Natural killer cell (primary cell): Measurements from ENCODE around the gene LAPTM5. TPM values are rescaled to one million over a fixed set of nuclear protein-coding genes. Genes with fewer than 3 reads are reported as not detected.
A peak's percentile ranks its signal among the peaks of the same experiment; 100 is the strongest.

Experiments used
- ATAC-seq, 3 donors: fragments of 150-1000 bp in 2 of 3; fragments of 200-7000 bp in 1 of 3; cut with Tn5 transposase; 1 replicate in 1 of 3; 2 replicates in 2 of 3; pipeline ENCODE4 v1.10.0; 2021; ENCODE audit warnings: mild to moderate bottlenecking in 2 of 3, moderate library complexity in 2 of 3
- DNase-seq, 2 donors: peaks; one replicate each; pipeline versions ENCODE4 v3.0.0 to v3.0.0-alpha.2; 2013 to 2021; ENCODE audit warnings: mixed read lengths in 1 of 2
- H3K27ac ChIP-seq: one replicate; pipeline ENCODE4 v1.5.1; 2013; ENCODE audit warnings: mild to moderate bottlenecking, low read length
- H3K27me3 ChIP-seq: one replicate; pipeline ENCODE4 v1.6.1; 2013; ENCODE audit warnings: low read length; ENCODE audit not compliant: control insufficient read depth, insufficient read depth
- H3K36me3 ChIP-seq: one replicate; pipeline ENCODE4 v1.6.1; 2013; ENCODE audit warnings: low read length; ENCODE audit not compliant: control insufficient read depth, insufficient read depth
- H3K4me1 ChIP-seq: one replicate; pipeline ENCODE4 v1.6.1; 2013; ENCODE audit warnings: low read length; ENCODE audit not compliant: control insufficient read depth, insufficient read depth
- H3K4me3 ChIP-seq: one replicate; pipeline ENCODE4 v1.5.1; 2013; ENCODE audit warnings: low read length
- H3K9me3 ChIP-seq: one replicate; pipeline ENCODE4 v1.6.1; 2013; ENCODE audit warnings: low read length; ENCODE audit not compliant: control insufficient read depth, insufficient read depth
- H3K27ac Mint-ChIP-seq, 2 donors: one replicate each; pipeline ENCODE4 v1.8.0; 2022; ENCODE audit warnings: mild to moderate bottlenecking in 2 of 2, mixed read lengths in 2 of 2, moderate library complexity in 1 of 2
- H3K27me3 Mint-ChIP-seq, 2 donors: one replicate each; pipeline ENCODE4 v1.8.0; 2022; ENCODE audit warnings: low read depth in 2 of 2, mixed read lengths in 2 of 2
- H3K36me3 Mint-ChIP-seq: one replicate; pipeline ENCODE4 v1.8.0; 2022; ENCODE audit warnings: mixed read lengths
- H3K4me1 Mint-ChIP-seq, 2 donors: one replicate each; pipeline ENCODE4 v1.8.0; 2022; ENCODE audit warnings: mixed read lengths in 2 of 2
- H3K4me3 Mint-ChIP-seq: one replicate; pipeline ENCODE4 v1.8.0; 2022; ENCODE audit warnings: mild to moderate bottlenecking, moderate library complexity, mixed read lengths
- H3K9me3 Mint-ChIP-seq, 2 donors: one replicate each; pipeline ENCODE4 v1.8.0; 2022; ENCODE audit warnings: mixed read lengths in 2 of 2
- CTCF ChIP-seq: fragments of 200-600 bp; IDR thresholded peaks from one replicate; pipeline ENCODE4 v1.8.0; 2022; ENCODE audit warnings: antibody characterized with exemption
- WGBS: methylation state at CpG from one replicate; pipeline ENCODE4 v1.1.7; 2013; ENCODE audit warnings: missing lambda C conversion rate; ENCODE audit not compliant: insufficient coverage; 5-methylcytosine and 5-hydroxymethylcytosine counted together
- intact Hi-C: fragments of 100-400 bp; cut with micrococcal nuclease; formaldehyde crosslinking; loops from one replicate; pipeline ENCODE4 v1.14.2; 2022
- total RNA-seq, 4 donors: library from RNA; stranded (reverse); fragments of 120-200 nt in 1 of 4; gene quantifications; one replicate each; pipeline versions ENCODE4 v1.2.3 to v1.2.4, GENCODE V29; 2013 to 2022

Gene LAPTM5
- total RNA-seq, 3 donors from 2014 or later (not counting 1 experiment from before 2014, with no cell fraction given), result 520 to 674 (median 533) TPM

DNA sequence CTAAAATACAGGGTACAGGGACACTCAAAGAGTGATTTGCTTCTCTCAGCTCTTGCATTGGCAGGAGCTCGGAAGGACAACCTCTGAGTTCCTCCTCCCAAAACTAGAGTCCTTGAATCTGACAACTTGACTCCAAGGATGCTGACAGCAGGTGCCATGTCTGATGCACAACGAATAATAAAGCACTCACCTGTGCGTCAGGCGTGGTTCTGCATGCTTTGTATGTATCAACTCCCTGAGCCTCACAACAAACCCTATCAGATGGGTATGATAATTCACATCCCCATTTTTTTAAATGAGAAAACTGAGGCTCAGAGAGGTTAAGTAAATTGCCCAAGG lies 1.4 kb downstream of the LAPTM5 start:
- Histone ChIP-seq H3K36me3 (peaks cover 10% of the 10 kb centered on the region), H3K4me1 (peaks cover 90% of the 10 kb centered on the region), H3K9me3 (no peaks in the 10 kb centered on the region), H3K27me3 (no peaks in the 10 kb centered on the region), H3K27ac (peak overlapping the region; percentile 95), H3K4me3 (peak overlapping the region; percentile 87)
- no peaks in the 10 kb centered on the region for H3K9me3 Mint-ChIP-seq
- no peak for TF ChIP-seq CTCF
- H3K27me3 Mint-ChIP-seq, result no peaks in the 10 kb centered on the region
- H3K4me3 Mint-ChIP-seq, result peak overlapping the region; percentile 99
- no peaks in the 10 kb centered on the region for H3K36me3 Mint-ChIP-seq
- H3K27ac Mint-ChIP-seq, result peak overlapping the region; percentile 99 to 100
- H3K4me1 Mint-ChIP-seq, result peaks cover 87 to 93% of the 10 kb centered on the region in 2 donors
- ATAC-seq, result no peak
- no peak for DNase-seq
- intact Hi-C loops, result loop anchor here (1.0 to 10.0 kb wide), 3 partner anchors 12 to 549 kb away; no protein-coding TSS in a partner anchor
- WGBS, result 15% methylated on average over 4 of the region's 4 CpGs

- intact Hi-C loops, result loop anchor here (1.0 to 10.0 kb wide), 3 partner anchors 11 to 549 kb away; no protein-coding TSS in a partner anchor
Measured at GRCh38 chr1:30755746-30756145, 1.8 kb downstream of the LAPTM5 start.

GRCh38 chr1:30755334-30755733 lies 2.2 kb downstream of the LAPTM5 start:
- Mint-ChIP-seq H3K4me3 (peak overlapping the region; percentile 99), H3K4me1 (peaks cover 94 to 95% of the 10 kb centered on the region in 2 donors), H3K36me3 (no peaks in the 10 kb centered on the region), H3K27me3 (no peaks in the 10 kb centered on the region), H3K27ac (peak overlapping the region; percentile 99 to 100), H3K9me3 (no peaks in the 10 kb centered on the region)
- no peak for ATAC-seq
- no peak for TF ChIP-seq CTCF
- H3K4me3 ChIP-seq, result peak overlapping the region; percentile 87
- intact Hi-C loops, result loop anchor here (10.0 kb wide), 1 partner anchor 549 kb away; no protein-coding TSS in a partner anchor
- H3K36me3 ChIP-seq, result peaks cover 10% of the 10 kb centered on the region
- H3K4me1 ChIP-seq, result peaks cover 91% of the 10 kb centered on the region
- 49% methylated on average over 6 of the region's 6 CpGs for WGBS
- no peak for DNase-seq
- H3K9me3 ChIP-seq, result no peaks in the 10 kb centered on the region
- H3K27me3 ChIP-seq, result no peaks in the 10 kb centered on the region
- peak overlapping the region; percentile 95 for H3K27ac ChIP-seq

More at GRCh38 chr1:30755746-30756145, 1.8 kb downstream of the LAPTM5 start:
- H3K27ac Mint-ChIP-seq, result peak overlapping the region; percentile 99 to 100
- Histone ChIP-seq H3K36me3 (peaks cover 10% of the 10 kb centered on the region), H3K4me1 (peaks cover 91% of the 10 kb centered on the region), H3K4me3 (peak overlapping the region; percentile 87), H3K27me3 (no peaks in the 10 kb centered on the region), H3K27ac (peak overlapping the region; percentile 95), H3K9me3 (no peaks in the 10 kb centered on the region)
- DNase-seq (peak in 1 of 2 donors; percentile 26), ATAC-seq (no peak)
- peak overlapping the region; percentile 99 for H3K4me3 Mint-ChIP-seq
- TF ChIP-seq CTCF, result no peak
- H3K36me3 Mint-ChIP-seq, result no peaks in the 10 kb centered on the region
- no peaks in the 10 kb centered on the region for H3K27me3 Mint-ChIP-seq
- H3K4me1 Mint-ChIP-seq, result peaks cover 91 to 94% of the 10 kb centered on the region in 2 donors
- 19% methylated on average over 4 of the region's 4 CpGs for WGBS
- no peaks in the 10 kb centered on the region for H3K9me3 Mint-ChIP-seq
